Natural killer cell (primary cell): Measurements from ENCODE around the gene HPSE2. TPM values are rescaled to one million over a fixed set of nuclear protein-coding genes. Genes with fewer than 3 reads are reported as not detected.

ENCODE experiments used
- ATAC-seq, 3 donors: fragments of 150-1000 bp in 2 of 3; fragments of 200-7000 bp in 1 of 3; cut with Tn5 transposase; 1 replicate in 1 of 3; 2 replicates in 2 of 3; pipeline ENCODE4 v1.10.0; 2021; ENCODE audit warnings: mild to moderate bottlenecking in 2 of 3, moderate library complexity in 2 of 3
- DNase-seq, 2 donors: peaks; one replicate each; pipeline versions ENCODE4 v3.0.0 to v3.0.0-alpha.2; 2013 to 2021; ENCODE audit warnings: mixed read lengths in 1 of 2
- H3K27ac ChIP-seq: one replicate; pipeline ENCODE4 v1.5.1; 2013; ENCODE audit warnings: mild to moderate bottlenecking, low read length
- H3K27me3 ChIP-seq: one replicate; pipeline ENCODE4 v1.6.1; 2013; ENCODE audit warnings: low read length; ENCODE audit not compliant: control insufficient read depth, insufficient read depth
- H3K36me3 ChIP-seq: one replicate; pipeline ENCODE4 v1.6.1; 2013; ENCODE audit warnings: low read length; ENCODE audit not compliant: control insufficient read depth, insufficient read depth
- H3K4me1 ChIP-seq: one replicate; pipeline ENCODE4 v1.6.1; 2013; ENCODE audit warnings: low read length; ENCODE audit not compliant: control insufficient read depth, insufficient read depth
- H3K4me3 ChIP-seq: one replicate; pipeline ENCODE4 v1.5.1; 2013; ENCODE audit warnings: low read length
- H3K9me3 ChIP-seq: one replicate; pipeline ENCODE4 v1.6.1; 2013; ENCODE audit warnings: low read length; ENCODE audit not compliant: control insufficient read depth, insufficient read depth
- H3K27ac Mint-ChIP-seq, 2 donors: one replicate each; pipeline ENCODE4 v1.8.0; 2022; ENCODE audit warnings: mild to moderate bottlenecking in 2 of 2, mixed read lengths in 2 of 2, moderate library complexity in 1 of 2
- H3K27me3 Mint-ChIP-seq, 2 donors: one replicate each; pipeline ENCODE4 v1.8.0; 2022; ENCODE audit warnings: low read depth in 2 of 2, mixed read lengths in 2 of 2
- H3K36me3 Mint-ChIP-seq: one replicate; pipeline ENCODE4 v1.8.0; 2022; ENCODE audit warnings: mixed read lengths
- H3K4me1 Mint-ChIP-seq, 2 donors: one replicate each; pipeline ENCODE4 v1.8.0; 2022; ENCODE audit warnings: mixed read lengths in 2 of 2
- H3K4me3 Mint-ChIP-seq: one replicate; pipeline ENCODE4 v1.8.0; 2022; ENCODE audit warnings: mild to moderate bottlenecking, moderate library complexity, mixed read lengths
- H3K9me3 Mint-ChIP-seq, 2 donors: one replicate each; pipeline ENCODE4 v1.8.0; 2022; ENCODE audit warnings: mixed read lengths in 2 of 2
- CTCF ChIP-seq: fragments of 200-600 bp; IDR thresholded peaks from one replicate; pipeline ENCODE4 v1.8.0; 2022; ENCODE audit warnings: antibody characterized with exemption
- WGBS: methylation state at CpG from one replicate; pipeline ENCODE4 v1.1.7; 2013; ENCODE audit warnings: missing lambda C conversion rate; ENCODE audit not compliant: insufficient coverage; 5-methylcytosine and 5-hydroxymethylcytosine counted together
- intact Hi-C: fragments of 100-400 bp; cut with micrococcal nuclease; formaldehyde crosslinking; loops from one replicate; pipeline ENCODE4 v1.14.2; 2022
- total RNA-seq, 4 donors: library from RNA; stranded (reverse); fragments of 120-200 nt in 1 of 4; gene quantifications; one replicate each; pipeline versions ENCODE4 v1.2.3 to v1.2.4, GENCODE V29; 2013 to 2022

Gene HPSE2
- total RNA-seq, 3 donors from 2014 or later (not counting 1 experiment from before 2014, with no cell fraction given): not detected

GRCh38 chr10:98482096-98482495, 753.6 kb downstream of the HPSE2 start:
- no peak for ATAC-seq
- H3K4me1 ChIP-seq: peaks cover 14% of the 10 kb centered on the region
- intact Hi-C loops: no loop called here

DNA sequence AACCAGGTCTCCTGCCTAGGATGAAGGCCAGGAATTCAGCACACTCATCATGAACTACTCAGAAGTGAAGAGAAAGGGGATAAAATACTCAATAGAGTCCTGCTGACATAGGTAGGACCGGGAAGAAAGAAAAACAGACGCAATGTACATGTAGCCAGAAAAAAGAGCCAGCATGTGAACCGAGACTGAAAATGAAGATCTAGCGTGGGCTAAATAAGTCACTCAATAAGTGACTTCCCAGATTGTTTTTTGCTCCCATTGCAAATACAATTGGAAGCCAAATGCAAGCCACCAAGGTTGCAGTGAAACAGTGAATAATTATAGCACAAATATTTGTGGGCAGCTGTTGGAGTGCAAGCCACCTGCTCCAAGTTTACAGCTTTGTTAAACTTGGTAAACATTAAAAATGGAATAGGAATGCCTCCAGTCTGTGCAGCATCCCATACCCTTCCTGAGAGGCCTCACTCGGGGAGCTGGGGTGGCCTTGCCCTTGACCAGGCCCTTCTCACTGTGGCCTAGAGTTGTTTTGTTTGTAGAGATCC, 754.2 kb downstream of the HPSE2 start:
- Histone ChIP-seq H3K4me3 (no peak overlapping the region), H3K9me3 (no peaks in the 10 kb centered on the region), H3K4me1 (peaks cover 14% of the 10 kb centered on the region), H3K27ac (no peak overlapping the region), H3K27me3 (no peaks in the 10 kb centered on the region), H3K36me3 (no peaks in the 10 kb centered on the region)
- no peak for TF ChIP-seq CTCF
- WGBS: 96% methylated on average over 5 of the region's 5 CpGs
- Mint-ChIP-seq H3K27ac (no peak overlapping the region), H3K36me3 (no peaks in the 10 kb centered on the region), H3K9me3 (no peaks in the 10 kb centered on the region), H3K4me3 (no peak overlapping the region), H3K27me3 (peaks cover 3 to 6% of the 10 kb centered on the region in 2 donors), H3K4me1 (peaks cover 18 to 21% of the 10 kb centered on the region in 2 donors)
- ATAC-seq (no peak), DNase-seq (no peak)
- intact Hi-C loops: no loop called here

More at GRCh38 chr10:98482096-98482495, 753.6 kb downstream of the HPSE2 start:
- Mint-ChIP-seq H3K4me1 (peaks cover 18 to 21% of the 10 kb centered on the region in 2 donors), H3K27ac (peak overlapping the region; percentile 28 to 30), H3K9me3 (no peaks in the 10 kb centered on the region), H3K4me3 (no peak overlapping the region), H3K27me3 (peaks cover 3 to 7% of the 10 kb centered on the region in 2 donors), H3K36me3 (no peaks in the 10 kb centered on the region)
- Histone ChIP-seq H3K9me3 (no peaks in the 10 kb centered on the region), H3K27ac (no peak overlapping the region), H3K27me3 (no peaks in the 10 kb centered on the region), H3K4me3 (no peak overlapping the region), H3K36me3 (no peaks in the 10 kb centered on the region)
- no peak for TF ChIP-seq CTCF
- WGBS: 82% methylated on average over 1 of the region's 2 CpGs
- DNase-seq: no peak

GRCh38 chr10:98478430-98479222, 757.0 kb downstream of the HPSE2 start:
- TF ChIP-seq CTCF: no peak
- intact Hi-C loops: no loop called here
- Histone ChIP-seq H3K9me3 (no peaks in the 10 kb centered on the region), H3K36me3 (no peaks in the 10 kb centered on the region), H3K27me3 (no peaks in the 10 kb centered on the region), H3K4me1 (peaks cover 14% of the 10 kb centered on the region), H3K27ac (no peak overlapping the region), H3K4me3 (no peak overlapping the region)
- WGBS: 74% methylated on average over 6 of the region's 6 CpGs
- peaks cover 18 to 21% of the 10 kb centered on the region in 2 donors for H3K4me1 Mint-ChIP-seq
- no peaks in the 10 kb centered on the region for H3K9me3 Mint-ChIP-seq
- DNase-seq (no peak), ATAC-seq (no peak)
- no peak overlapping the region for H3K4me3 Mint-ChIP-seq
- no peaks in the 10 kb centered on the region for H3K27me3 Mint-ChIP-seq
- H3K27ac Mint-ChIP-seq: no peak overlapping the region
- no peaks in the 10 kb centered on the region for H3K36me3 Mint-ChIP-seq
